GM23338 (cell line): Measurements from ENCODE around the gene SPI1. TPM values are rescaled to one million over a fixed set of nuclear protein-coding genes. Genes with fewer than 3 reads are reported as not detected.

Experiments
- ATAC-seq: fragments of 200-7000 bp; cut with Tn5 transposase; 3 replicates; pipeline ENCODE4 v1.9.1; 2020
- DNase-seq: peaks from one replicate; pipeline ENCODE4 v3.0.0-alpha.2; 2015; ENCODE audit warnings: low spot score
- H2AFZ ChIP-seq: fragments of 200-600 bp; sonication (generic); 2 replicates; pipeline ENCODE4 v1.8.0; 2016; ENCODE audit warnings: antibody characterized with exemption, mild to moderate bottlenecking, moderate library complexity
- H3F3A ChIP-seq: fragments of 200-600 bp; sonication (generic); replicated peaks from 2 replicates; pipeline ENCODE4 v1.8.0; 2017; ENCODE audit warnings: antibody characterized with exemption, mixed run types, low read depth
- H3K27ac ChIP-seq: fragments of 200-600 bp; sonication (generic); 2 replicates; pipeline ENCODE4 v1.6.1; 2016; ENCODE audit warnings: low read depth
- H3K27me3 ChIP-seq: fragments of 200-600 bp; sonication (generic); 2 replicates; pipeline ENCODE4 v1.8.0; 2016; ENCODE audit warnings: mild to moderate bottlenecking, mixed run types, moderate library complexity; ENCODE audit not compliant: insufficient read depth
- H3K36me3 ChIP-seq: fragments of 200-600 bp; sonication (generic); 2 replicates; pipeline ENCODE4 v1.8.0; 2016; ENCODE audit warnings: mild to moderate bottlenecking; ENCODE audit not compliant: insufficient read depth
- H3K4me1 ChIP-seq: fragments of 200-600 bp; sonication (generic); 2 replicates; pipeline ENCODE4 v1.8.0; 2016; ENCODE audit warnings: mild to moderate bottlenecking, moderate library complexity; ENCODE audit not compliant: insufficient read depth
- H3K4me2 ChIP-seq: fragments of 200-600 bp; sonication (generic); 2 replicates; pipeline ENCODE4 v1.7.1; 2017; ENCODE audit warnings: mixed run types
- H3K4me3 ChIP-seq: fragments of 200-600 bp; sonication (generic); 2 replicates; pipeline ENCODE4 v1.6.1; 2016; ENCODE audit warnings: mixed run types
- H3K79me2 ChIP-seq: fragments of 200-600 bp; sonication (generic); replicated peaks from 2 replicates; pipeline ENCODE4 v1.8.0; 2017; ENCODE audit warnings: mild to moderate bottlenecking; ENCODE audit not compliant: insufficient read depth
- H3K9me2 ChIP-seq: fragments of 200-600 bp; sonication (generic); 2 replicates; pipeline ENCODE4 v1.8.0; 2017; ENCODE audit not compliant: insufficient read depth
- H4K20me1 ChIP-seq: fragments of 200-600 bp; sonication (generic); replicated peaks from 2 replicates; pipeline ENCODE4 v1.8.0; 2017; ENCODE audit warnings: mild to moderate bottlenecking; ENCODE audit not compliant: insufficient read depth
- H3K27ac Mint-ChIP-seq: 2 replicates; pipeline ENCODE4 v1.8.0; 2020; ENCODE audit warnings: inconsistent platforms, mild to moderate bottlenecking, moderate library complexity, mixed read lengths
- H3K27me3 Mint-ChIP-seq: 3 replicates; pipeline ENCODE4 v1.8.0; 2022; ENCODE audit warnings: low read depth, mild to moderate bottlenecking, moderate library complexity, mixed read lengths, inconsistent platforms; ENCODE audit not compliant: insufficient read depth, poor library complexity
- H3K36me3 Mint-ChIP-seq: 3 replicates; pipeline ENCODE4 v1.8.0; 2021; ENCODE audit warnings: low read depth, mild to moderate bottlenecking, inconsistent platforms, moderate library complexity, mixed read lengths
- H3K4me1 Mint-ChIP-seq: 3 replicates; pipeline ENCODE4 v1.8.0; 2020; ENCODE audit warnings: mild to moderate bottlenecking, inconsistent platforms, mixed read lengths
- H3K4me3 Mint-ChIP-seq: 3 replicates; pipeline ENCODE4 v1.8.0; 2021; ENCODE audit warnings: moderate library complexity, mild to moderate bottlenecking, inconsistent platforms, mixed read lengths
- H3K9me3 Mint-ChIP-seq: 3 replicates; pipeline ENCODE4 v1.8.0; 2020; ENCODE audit warnings: moderate library complexity, mild to moderate bottlenecking, inconsistent platforms, mixed read lengths
- CREB1 ChIP-seq: fragments of 250-450 bp; sonication (Bioruptor Pico); IDR thresholded peaks from 2 replicates; pipeline ENCODE4 v1.5.0; 2020; ENCODE audit warnings: low read depth, mild to moderate bottlenecking, moderate library complexity
- EZH2phosphoT487 ChIP-seq: fragments of 200-600 bp; sonication (generic); IDR thresholded peaks from one replicate; pipeline ENCODE4 v1.8.1; 2018; ENCODE audit warnings: antibody characterized with exemption; ENCODE audit not compliant: unreplicated experiment
- JUNB ChIP-seq: IDR thresholded peaks from one replicate; pipeline ENCODE4 v1.6.1; 2016; ENCODE audit warnings: antibody characterized with exemption; ENCODE audit not compliant: unreplicated experiment
- NANOG ChIP-seq: IDR thresholded peaks from 2 replicates; pipeline ENCODE4 v1.6.1; 2016; ENCODE audit warnings: antibody characterized with exemption, borderline replicate concordance
- POLR2AphosphoS5 ChIP-seq: IDR thresholded peaks from 2 replicates; pipeline ENCODE4 v1.6.1; 2016; ENCODE audit warnings: antibody characterized with exemption, low read depth
- ZNF114 ChIP-seq: fragments of 250-450 bp; sonication (Bioruptor Pico); IDR thresholded peaks from 2 replicates; pipeline ENCODE4 v1.5.0; 2020; ENCODE audit warnings: mild to moderate bottlenecking, moderate library complexity
- polyA plus RNA-seq: library from polyadenylated mRNA; unstranded; fragments of >200 nt; fragmentation: Nextera tagmentation; extraction: Ambion mirVana; gene quantifications from 2 replicates; pipeline ENCODE4 v1.2.1, GENCODE V29; 2016
- total RNA-seq: library from RNA; depleted of rRNA; stranded (reverse); fragments of >200 nt; shearing (Covaris generic); gene quantifications from 2 replicates; pipeline ENCODE4 v1.2.3, GENCODE V29; 2014
- TF ChIP-seq, protein P1 (sequence below): IDR thresholded peaks from 2 replicates; pipeline ENCODE4 v1.6.1; 2016; ENCODE audit warnings: antibody characterized with exemption
- TF ChIP-seq, protein P2 (sequence below), 2 experiments: fragments of 200-600 bp in 1 of 2; sonication (generic) in 1 of 2; conservative IDR thresholded peaks; 2 replicates each; pipeline versions ENCODE4 v1.5.1 to v1.6.1; 2016 to 2017; ENCODE audit warnings: antibody characterized with exemption in 2 of 2, low read depth in 2 of 2, mild to moderate bottlenecking in 2 of 2, moderate library complexity in 1 of 2
- TF ChIP-seq, protein P3 (sequence below): fragments of 250-450 bp; sonication (Bioruptor Pico); IDR thresholded peaks from 2 replicates; pipeline ENCODE4 v1.5.0; 2020; ENCODE audit warnings: mild to moderate bottlenecking, moderate library complexity

Gene SPI1
- total and polyA plus RNA-seq, 2 experiments from 2014 or later = 0.23 TPM; not detected in 1

DNA sequence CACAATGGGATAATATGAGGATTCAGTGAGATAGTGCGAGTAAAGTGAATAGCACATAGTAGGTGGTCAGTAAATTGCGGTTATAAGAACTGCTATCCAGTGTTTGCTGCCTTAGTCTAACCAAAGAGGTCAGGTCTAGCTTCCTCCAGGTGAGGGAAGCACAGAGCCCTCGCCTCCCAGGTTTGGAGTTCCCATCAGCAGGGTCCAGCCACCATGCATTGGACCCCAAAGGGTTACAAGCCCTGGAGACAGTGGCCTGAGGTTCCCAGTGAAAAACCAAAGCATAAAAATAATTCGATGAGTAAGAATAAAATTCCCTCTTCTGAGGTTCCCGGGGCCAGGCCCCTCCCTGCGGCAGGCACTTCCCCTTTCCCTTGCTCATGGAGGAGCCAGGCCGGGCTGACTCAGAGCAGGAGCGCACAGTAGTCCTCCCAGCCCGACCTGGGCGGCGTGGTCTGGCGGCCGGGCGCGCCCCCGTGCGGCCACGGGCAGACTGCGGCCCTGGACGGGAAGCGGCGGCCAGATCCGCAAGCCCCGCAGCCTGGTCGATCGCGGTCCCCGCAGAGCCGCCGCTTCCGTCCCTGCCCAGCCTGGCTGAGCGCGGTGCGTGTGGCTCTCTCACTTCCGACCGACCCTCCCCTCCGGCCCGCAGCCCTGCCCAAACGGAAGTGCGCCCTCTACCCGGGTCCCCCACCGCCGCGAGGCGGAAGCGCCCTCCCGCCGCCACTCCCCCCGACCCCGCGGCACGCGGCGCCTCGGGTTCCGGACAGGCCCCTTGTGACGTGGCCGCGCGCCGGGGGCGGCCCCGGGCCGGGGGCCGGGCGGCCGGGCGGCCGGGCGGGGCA lies 29.6 kb upstream of the SPI1 start, which contains the start of gene SLC39A13:
SLC39A13 (plus strand) TSS at position 845 of the 845 bp plus-strand sequence. CDS start 1,505 bp downstream, outside the sequence.
- H3K9me3 Mint-ChIP-seq = no peaks in the 10 kb centered on the region
- Histone ChIP-seq H3K36me3 (no peaks in the 10 kb centered on the region), H3F3A (peaks cover 12% of the 10 kb centered on the region), H4K20me1 (no peaks in the 10 kb centered on the region; the same call in 1 of the 2 replicates), H3K4me2 (peak within 1 kb of the TSS; percentile 97), H3K79me2 (no peaks in the 10 kb centered on the region), H3K4me1 (peaks cover 11% of the 10 kb centered on the region; the same call in 1 of the 2 replicates), H2AFZ (peak within 1 kb of the TSS; percentile 93), H3K27me3 (no peaks in the 10 kb centered on the region), H3K9me2 (no peaks in the 10 kb centered on the region), H3K4me3 (peak within 1 kb of the TSS; percentile 95), H3K27ac (peak within 1 kb of the TSS; percentile 91)
- peak within 1 kb of the TSS; percentile 91 for H3K27ac Mint-ChIP-seq
- peak within 1 kb of the TSS; percentile 90 for H3K4me3 Mint-ChIP-seq
- TF ChIP-seq NANOG (no peak), ZNF114 (no peak), CREB1 (CRISPR knock-in tag) (peak; percentile 97), EZH2phosphoT487 (no peak), POLR2AphosphoS5 (peak; percentile 81), JUNB (no peak)
- TF ChIP-seq, protein P1, sequence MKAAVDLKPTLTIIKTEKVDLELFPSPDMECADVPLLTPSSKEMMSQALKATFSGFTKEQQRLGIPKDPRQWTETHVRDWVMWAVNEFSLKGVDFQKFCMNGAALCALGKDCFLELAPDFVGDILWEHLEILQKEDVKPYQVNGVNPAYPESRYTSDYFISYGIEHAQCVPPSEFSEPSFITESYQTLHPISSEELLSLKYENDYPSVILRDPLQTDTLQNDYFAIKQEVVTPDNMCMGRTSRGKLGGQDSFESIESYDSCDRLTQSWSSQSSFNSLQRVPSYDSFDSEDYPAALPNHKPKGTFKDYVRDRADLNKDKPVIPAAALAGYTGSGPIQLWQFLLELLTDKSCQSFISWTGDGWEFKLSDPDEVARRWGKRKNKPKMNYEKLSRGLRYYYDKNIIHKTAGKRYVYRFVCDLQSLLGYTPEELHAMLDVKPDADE = peak; percentile 45; the same call in 1 of the 2 replicates
- TF ChIP-seq, protein P2, sequence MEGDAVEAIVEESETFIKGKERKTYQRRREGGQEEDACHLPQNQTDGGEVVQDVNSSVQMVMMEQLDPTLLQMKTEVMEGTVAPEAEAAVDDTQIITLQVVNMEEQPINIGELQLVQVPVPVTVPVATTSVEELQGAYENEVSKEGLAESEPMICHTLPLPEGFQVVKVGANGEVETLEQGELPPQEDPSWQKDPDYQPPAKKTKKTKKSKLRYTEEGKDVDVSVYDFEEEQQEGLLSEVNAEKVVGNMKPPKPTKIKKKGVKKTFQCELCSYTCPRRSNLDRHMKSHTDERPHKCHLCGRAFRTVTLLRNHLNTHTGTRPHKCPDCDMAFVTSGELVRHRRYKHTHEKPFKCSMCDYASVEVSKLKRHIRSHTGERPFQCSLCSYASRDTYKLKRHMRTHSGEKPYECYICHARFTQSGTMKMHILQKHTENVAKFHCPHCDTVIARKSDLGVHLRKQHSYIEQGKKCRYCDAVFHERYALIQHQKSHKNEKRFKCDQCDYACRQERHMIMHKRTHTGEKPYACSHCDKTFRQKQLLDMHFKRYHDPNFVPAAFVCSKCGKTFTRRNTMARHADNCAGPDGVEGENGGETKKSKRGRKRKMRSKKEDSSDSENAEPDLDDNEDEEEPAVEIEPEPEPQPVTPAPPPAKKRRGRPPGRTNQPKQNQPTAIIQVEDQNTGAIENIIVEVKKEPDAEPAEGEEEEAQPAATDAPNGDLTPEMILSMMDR (conservative IDR thresholded peaks at IDR 0.05; ENCODE audit: low read depth in 2 of 2) = peak; percentile 53 to 80
- TF ChIP-seq, protein P3, sequence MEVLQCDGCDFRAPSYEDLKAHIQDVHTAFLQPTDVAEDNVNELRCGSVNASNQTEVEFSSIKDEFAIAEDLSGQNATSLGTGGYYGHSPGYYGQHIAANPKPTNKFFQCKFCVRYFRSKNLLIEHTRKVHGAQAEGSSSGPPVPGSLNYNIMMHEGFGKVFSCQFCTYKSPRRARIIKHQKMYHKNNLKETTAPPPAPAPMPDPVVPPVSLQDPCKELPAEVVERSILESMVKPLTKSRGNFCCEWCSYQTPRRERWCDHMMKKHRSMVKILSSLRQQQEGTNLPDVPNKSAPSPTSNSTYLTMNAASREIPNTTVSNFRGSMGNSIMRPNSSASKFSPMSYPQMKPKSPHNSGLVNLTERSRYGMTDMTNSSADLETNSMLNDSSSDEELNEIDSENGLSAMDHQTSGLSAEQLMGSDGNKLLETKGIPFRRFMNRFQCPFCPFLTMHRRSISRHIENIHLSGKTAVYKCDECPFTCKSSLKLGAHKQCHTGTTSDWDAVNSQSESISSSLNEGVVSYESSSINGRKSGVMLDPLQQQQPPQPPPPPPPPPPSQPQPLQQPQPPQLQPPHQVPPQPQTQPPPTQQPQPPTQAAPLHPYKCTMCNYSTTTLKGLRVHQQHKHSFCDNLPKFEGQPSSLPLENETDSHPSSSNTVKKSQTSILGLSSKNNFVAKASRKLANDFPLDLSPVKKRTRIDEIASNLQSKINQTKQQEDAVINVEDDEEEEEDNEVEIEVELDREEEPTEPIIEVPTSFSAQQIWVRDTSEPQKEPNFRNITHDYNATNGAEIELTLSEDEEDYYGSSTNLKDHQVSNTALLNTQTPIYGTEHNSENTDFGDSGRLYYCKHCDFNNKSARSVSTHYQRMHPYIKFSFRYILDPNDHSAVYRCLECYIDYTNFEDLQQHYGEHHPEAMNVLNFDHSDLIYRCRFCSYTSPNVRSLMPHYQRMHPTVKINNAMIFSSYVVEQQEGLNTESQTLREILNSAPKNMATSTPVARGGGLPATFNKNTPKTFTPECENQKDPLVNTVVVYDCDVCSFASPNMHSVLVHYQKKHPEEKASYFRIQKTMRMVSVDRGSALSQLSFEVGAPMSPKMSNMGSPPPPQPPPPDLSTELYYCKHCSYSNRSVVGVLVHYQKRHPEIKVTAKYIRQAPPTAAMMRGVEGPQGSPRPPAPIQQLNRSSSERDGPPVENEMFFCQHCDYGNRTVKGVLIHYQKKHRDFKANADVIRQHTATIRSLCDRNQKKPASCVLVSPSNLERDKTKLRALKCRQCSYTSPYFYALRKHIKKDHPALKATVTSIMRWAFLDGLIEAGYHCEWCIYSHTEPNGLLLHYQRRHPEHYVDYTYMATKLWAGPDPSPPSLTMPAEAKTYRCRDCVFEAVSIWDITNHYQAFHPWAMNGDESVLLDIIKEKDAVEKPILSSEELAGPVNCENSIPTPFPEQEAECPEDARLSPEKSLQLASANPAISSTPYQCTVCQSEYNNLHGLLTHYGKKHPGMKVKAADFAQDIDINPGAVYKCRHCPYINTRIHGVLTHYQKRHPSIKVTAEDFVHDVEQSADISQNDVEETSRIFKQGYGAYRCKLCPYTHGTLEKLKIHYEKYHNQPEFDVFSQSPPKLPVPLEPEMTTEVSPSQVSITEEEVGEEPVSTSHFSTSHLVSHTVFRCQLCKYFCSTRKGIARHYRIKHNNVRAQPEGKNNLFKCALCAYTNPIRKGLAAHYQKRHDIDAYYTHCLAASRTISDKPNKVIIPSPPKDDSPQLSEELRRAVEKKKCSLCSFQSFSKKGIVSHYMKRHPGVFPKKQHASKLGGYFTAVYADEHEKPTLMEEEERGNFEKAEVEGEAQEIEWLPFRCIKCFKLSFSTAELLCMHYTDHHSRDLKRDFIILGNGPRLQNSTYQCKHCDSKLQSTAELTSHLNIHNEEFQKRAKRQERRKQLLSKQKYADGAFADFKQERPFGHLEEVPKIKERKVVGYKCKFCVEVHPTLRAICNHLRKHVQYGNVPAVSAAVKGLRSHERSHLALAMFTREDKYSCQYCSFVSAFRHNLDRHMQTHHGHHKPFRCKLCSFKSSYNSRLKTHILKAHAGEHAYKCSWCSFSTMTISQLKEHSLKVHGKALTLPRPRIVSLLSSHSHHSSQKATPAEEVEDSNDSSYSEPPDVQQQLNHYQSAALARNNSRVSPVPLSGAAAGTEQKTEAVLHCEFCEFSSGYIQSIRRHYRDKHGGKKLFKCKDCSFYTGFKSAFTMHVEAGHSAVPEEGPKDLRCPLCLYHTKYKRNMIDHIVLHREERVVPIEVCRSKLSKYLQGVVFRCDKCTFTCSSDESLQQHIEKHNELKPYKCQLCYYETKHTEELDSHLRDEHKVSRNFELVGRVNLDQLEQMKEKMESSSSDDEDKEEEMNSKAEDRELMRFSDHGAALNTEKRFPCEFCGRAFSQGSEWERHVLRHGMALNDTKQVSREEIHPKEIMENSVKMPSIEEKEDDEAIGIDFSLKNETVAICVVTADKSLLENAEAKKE (CRISPR knock-in tag) = no peak
- peaks cover 15% of the 10 kb centered on the region for H3K4me1 Mint-ChIP-seq
- no peaks in the 10 kb centered on the region for H3K36me3 Mint-ChIP-seq
- DNase-seq (peak; percentile 94), ATAC-seq (peak; percentile 85)
- peaks cover 7% of the 10 kb centered on the region for H3K27me3 Mint-ChIP-seq
